Cardiac muscle cell (in vitro differentiated cells and primary cell): ENCODE results near the gene EIF4G3. TPM values are rescaled to one million over a fixed set of nuclear protein-coding genes. Genes with fewer than 3 reads are reported as not detected.

Source experiments
- DNase-seq, 2 donors: peaks; one replicate each; pipeline versions ENCODE4 v3.0.0 to v3.0.0-alpha.2; 2010 to 2017; ENCODE audit warnings: low read depth in 1 of 2, low spot score in 1 of 2
- H3K27ac ChIP-seq: fragments of 200-600 bp; sonication (generic); 2 replicates; pipeline ENCODE4 v1.5.1; 2016
- H3K27me3 ChIP-seq: fragments of 200-600 bp; sonication (generic); 2 replicates; pipeline ENCODE4 v1.6.0; 2016; ENCODE audit warnings: control low read depth
- H3K36me3 ChIP-seq: fragments of 200-600 bp; sonication (generic); 2 replicates; pipeline ENCODE4 v1.5.1; 2016; ENCODE audit warnings: control low read depth
- H3K4me1 ChIP-seq: fragments of 200-600 bp; sonication (generic); 2 replicates; pipeline ENCODE4 v1.8.1; 2017; ENCODE audit warnings: low read depth, mild to moderate bottlenecking, mixed run types
- H3K4me3 ChIP-seq: fragments of 200-600 bp; sonication (generic); 2 replicates; pipeline ENCODE4 v1.5.1; 2016; ENCODE audit warnings: mild to moderate bottlenecking
- H3K9me3 ChIP-seq: fragments of 200-600 bp; sonication (generic); 2 replicates; pipeline ENCODE4 v1.5.1; 2017; ENCODE audit warnings: low read depth, mild to moderate bottlenecking, control low read depth
- polyA plus RNA-seq: library from polyadenylated mRNA; unstranded; fragments of >200 nt; fragmentation: Nextera tagmentation; extraction: Ambion mirVana; gene quantifications from 2 replicates; pipeline ENCODE4 v1.2.1, GENCODE V29; 2016
- total RNA-seq: library from RNA; depleted of rRNA; stranded (reverse); fragments of >200 nt; gene quantifications from 2 replicates; pipeline ENCODE4 v1.2.3, GENCODE V29; 2016
- TF ChIP-seq, protein P1 (sequence below): IDR thresholded peaks from 2 replicates; pipeline ENCODE4 v1.5.1; 2012; ENCODE audit warnings: low read depth, mild to moderate bottlenecking, low read length

Gene EIF4G3
- total and polyA plus RNA-seq, 2 experiments from 2014 or later, result 37.8 to 55.3 TPM

DNA sequence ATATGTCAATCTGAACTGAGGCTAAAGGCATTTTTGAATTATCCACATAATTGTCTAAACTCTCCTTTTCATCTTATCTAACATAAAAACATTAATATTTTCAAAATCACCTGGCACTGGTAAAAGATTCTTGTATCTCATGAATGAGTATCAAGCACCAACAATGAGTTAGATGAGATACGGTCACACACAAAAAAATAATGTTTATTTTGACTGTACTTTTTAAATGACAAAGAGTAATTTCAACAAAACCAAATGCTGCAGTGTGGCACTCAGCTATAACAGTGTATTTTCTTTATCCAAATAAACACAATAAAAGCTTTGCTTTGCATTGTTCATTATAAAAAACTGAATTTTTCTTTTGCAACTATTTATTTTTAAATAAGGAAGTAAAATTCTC, 59.5 kb downstream of the EIF4G3 start:
- Histone ChIP-seq H3K9me3 (no peaks in the 10 kb centered on the region), H3K36me3 (no peaks in the 10 kb centered on the region), H3K4me1 (no peaks in the 10 kb centered on the region), H3K27me3 (no peaks in the 10 kb centered on the region), H3K27ac (no peak overlapping the region), H3K4me3 (no peak overlapping the region)
- TF ChIP-seq, protein P1, sequence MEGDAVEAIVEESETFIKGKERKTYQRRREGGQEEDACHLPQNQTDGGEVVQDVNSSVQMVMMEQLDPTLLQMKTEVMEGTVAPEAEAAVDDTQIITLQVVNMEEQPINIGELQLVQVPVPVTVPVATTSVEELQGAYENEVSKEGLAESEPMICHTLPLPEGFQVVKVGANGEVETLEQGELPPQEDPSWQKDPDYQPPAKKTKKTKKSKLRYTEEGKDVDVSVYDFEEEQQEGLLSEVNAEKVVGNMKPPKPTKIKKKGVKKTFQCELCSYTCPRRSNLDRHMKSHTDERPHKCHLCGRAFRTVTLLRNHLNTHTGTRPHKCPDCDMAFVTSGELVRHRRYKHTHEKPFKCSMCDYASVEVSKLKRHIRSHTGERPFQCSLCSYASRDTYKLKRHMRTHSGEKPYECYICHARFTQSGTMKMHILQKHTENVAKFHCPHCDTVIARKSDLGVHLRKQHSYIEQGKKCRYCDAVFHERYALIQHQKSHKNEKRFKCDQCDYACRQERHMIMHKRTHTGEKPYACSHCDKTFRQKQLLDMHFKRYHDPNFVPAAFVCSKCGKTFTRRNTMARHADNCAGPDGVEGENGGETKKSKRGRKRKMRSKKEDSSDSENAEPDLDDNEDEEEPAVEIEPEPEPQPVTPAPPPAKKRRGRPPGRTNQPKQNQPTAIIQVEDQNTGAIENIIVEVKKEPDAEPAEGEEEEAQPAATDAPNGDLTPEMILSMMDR, result no peak
- no peak for DNase-seq

DNA sequence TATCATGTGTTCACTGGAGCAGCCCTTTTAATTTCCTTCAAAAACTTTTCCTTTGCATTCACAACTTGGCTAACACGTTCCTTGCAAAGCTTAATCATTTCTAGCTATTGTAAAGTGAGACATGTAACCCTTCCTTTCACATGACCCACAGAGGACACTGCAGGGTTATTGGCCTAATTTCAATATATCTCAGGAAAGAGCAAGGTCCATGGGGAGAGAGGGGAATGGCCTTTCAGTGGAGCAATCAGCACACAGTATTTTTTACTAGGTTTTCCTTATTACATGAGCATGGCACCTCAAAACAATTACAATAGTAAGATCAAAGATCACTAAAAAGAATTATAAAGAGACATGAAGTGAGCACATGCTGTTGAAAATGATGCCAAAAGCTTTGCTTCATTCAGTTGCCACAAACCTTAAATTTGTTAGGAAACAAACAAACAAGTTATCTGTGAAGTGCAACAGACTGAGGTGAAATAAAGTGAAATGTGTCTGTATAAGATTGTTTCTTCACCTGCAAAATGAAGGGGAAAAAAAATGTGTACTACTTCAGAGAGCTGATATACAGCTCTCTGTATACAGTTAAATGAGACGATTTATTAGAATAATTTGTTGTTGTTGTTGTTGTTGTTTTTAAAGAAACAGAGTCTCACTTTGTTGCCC, 61.5 kb downstream of the EIF4G3 start:
- Histone ChIP-seq H3K4me3 (no peak overlapping the region), H3K27me3 (no peaks in the 10 kb centered on the region)
- TF ChIP-seq, protein P1, result no peak

DNA sequence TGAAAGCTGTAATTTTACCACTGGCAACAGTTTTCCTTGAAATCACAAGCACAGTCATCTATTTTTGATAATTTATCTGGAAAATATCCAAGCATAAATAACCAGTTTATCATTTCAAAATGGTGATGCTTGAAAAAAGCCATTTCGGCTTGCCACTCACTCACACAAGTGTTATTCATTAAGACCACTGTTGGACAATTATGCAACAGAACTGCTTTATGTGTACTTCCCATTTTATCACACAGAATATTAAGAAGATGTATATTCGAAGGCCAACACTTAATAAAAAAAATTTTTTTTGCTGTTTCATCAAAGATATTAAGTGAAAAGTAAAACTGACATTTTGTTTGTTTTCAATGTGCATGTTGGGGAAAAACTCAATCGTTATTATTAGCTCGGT, 62.3 kb downstream of the EIF4G3 start:
- no peaks in the 10 kb centered on the region for H3K36me3 ChIP-seq
- H3K27ac ChIP-seq, result no peak overlapping the region
- TF ChIP-seq, protein P1, result no peak
- no peaks in the 10 kb centered on the region for H3K27me3 ChIP-seq
- no peaks in the 10 kb centered on the region for H3K4me1 ChIP-seq
- H3K9me3 ChIP-seq, result no peaks in the 10 kb centered on the region
- DNase-seq, result no peak
- H3K4me3 ChIP-seq, result no peak overlapping the region

More for the DNA sequence above, 61.5 kb downstream of the EIF4G3 start:
- Histone ChIP-seq H3K27ac (no peak overlapping the region), H3K4me1 (no peaks in the 10 kb centered on the region), H3K9me3 (no peaks in the 10 kb centered on the region), H3K36me3 (no peaks in the 10 kb centered on the region)
- peak in 1 of 2 donors; percentile 31 for DNase-seq

DNA sequence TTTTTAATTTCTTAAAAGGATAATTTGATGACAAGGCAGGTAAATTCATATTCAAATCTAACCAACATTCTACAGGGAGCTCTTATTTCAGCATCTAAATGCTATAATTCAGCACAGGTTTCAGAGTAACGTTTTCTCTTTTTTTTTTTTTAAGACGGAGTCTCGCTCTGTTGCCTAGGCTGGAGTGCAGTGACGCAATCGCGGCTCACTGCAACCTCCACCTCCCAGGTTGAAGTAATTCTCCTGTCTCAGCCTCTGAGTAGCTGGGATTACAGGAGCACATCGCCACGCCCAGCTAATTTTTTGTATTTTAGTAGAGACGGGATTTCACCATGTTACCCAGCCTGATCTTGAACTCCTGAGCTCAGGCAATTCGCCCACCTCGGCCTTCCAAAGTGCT, 66.5 kb downstream of the EIF4G3 start:
- Histone ChIP-seq H3K4me1 (peaks cover 11% of the 10 kb centered on the region), H3K36me3 (no peaks in the 10 kb centered on the region), H3K4me3 (no peak overlapping the region), H3K9me3 (no peaks in the 10 kb centered on the region), H3K27me3 (no peaks in the 10 kb centered on the region), H3K27ac (no peak overlapping the region)
- TF ChIP-seq, protein P1, result no peak
- no peak for DNase-seq

DNA sequence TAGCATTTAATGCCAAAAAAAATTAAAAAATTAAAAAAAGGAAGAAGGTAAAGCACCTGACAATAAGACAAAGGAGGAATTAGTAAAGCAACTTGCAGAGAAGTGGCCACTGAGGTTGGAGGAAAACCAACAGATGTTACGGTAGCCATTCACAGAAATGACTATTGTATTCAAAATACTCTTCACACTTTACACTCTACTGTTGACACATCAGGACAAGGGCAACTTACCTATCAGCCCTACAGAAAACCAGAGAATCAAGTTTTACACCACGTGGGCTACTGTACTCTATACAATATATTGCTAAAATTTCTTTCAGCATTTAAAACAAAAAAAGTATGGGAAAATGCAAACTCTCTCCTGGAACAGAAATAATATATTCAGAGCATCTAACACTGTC, 70.0 kb downstream of the EIF4G3 start:
- no peak for DNase-seq
- peak overlapping the region; percentile 51 for H3K27ac ChIP-seq
- peaks cover 4% of the 10 kb centered on the region for H3K36me3 ChIP-seq
- H3K9me3 ChIP-seq, result no peaks in the 10 kb centered on the region
- H3K4me3 ChIP-seq, result no peak overlapping the region
- peaks cover 11% of the 10 kb centered on the region for H3K4me1 ChIP-seq
- H3K27me3 ChIP-seq, result no peaks in the 10 kb centered on the region
- TF ChIP-seq, protein P1, result no peak
